HEK293 (cell line): ENCODE data around the gene LDLR.

Source experiments
- CTCF ChIA-PET: fragments of 350-600 bp; formaldehyde crosslinking; extraction: SDS; loops from one replicate; lab custom pipeline; 2021; ENCODE audit warnings: antibody characterized with exemption; lab: Yijun Ruan, JAX
- POLR2A ChIA-PET: fragments of 300-600 bp; formaldehyde crosslinking; extraction: SDS; loops from one replicate; lab custom pipeline; 2020; ENCODE audit warnings: antibody characterized with exemption, inconsistent platforms; lab: Yijun Ruan, JAX
- H3K27ac ChIP-seq: fragments of 200-500 bp; sonication (Bioruptor generic); 2 replicates; pipeline ENCODE4 v1.5.1; 2014; ENCODE audit warnings: low read depth, low read length, control low read depth, inconsistent platforms; ENCODE audit errors: extremely low read depth
- H3K36me3 ChIP-seq, 2 experiments: fragments of 200-500 bp in 1 of 2; sonication (Bioruptor generic) in 1 of 2; 1 replicate in 1 of 2; 2 replicates in 1 of 2; pipeline ENCODE4 v1.5.1; 2014 to 2017; ENCODE audit warnings: inconsistent platforms in 2 of 2, low read length in 2 of 2; ENCODE audit not compliant: control insufficient read depth in 2 of 2, insufficient read depth in 1 of 2
- H3K4me1 ChIP-seq: fragments of 200-500 bp; sonication (Bioruptor generic); 2 replicates; pipeline ENCODE4 v1.5.1; 2014; ENCODE audit warnings: mild to moderate bottlenecking, low read length, inconsistent platforms; ENCODE audit not compliant: control insufficient read depth, insufficient read depth
- H3K4me3 ChIP-seq: 2 replicates; pipeline ENCODE4 v1.5.1; 2011; ENCODE audit warnings: low read depth, mild to moderate bottlenecking, control low read depth, low read length, moderate library complexity
- H3K9me3 ChIP-seq: fragments of 200-500 bp; sonication (Bioruptor generic); 2 replicates; pipeline ENCODE4 v1.5.1; 2014; ENCODE audit warnings: low read depth, low read length, inconsistent platforms; ENCODE audit not compliant: control insufficient read depth, insufficient read depth
- GLIS2 ChIP-seq: fragments of 450-650 bp; formaldehyde crosslinking; IDR thresholded peaks from 2 replicates; pipeline ENCODE4 v1.5.1; 2016; ENCODE audit warnings: missing biosample characterization, missing genetic modification characterization
- KLF16 ChIP-seq: fragments of 450-650 bp; formaldehyde crosslinking; IDR thresholded peaks from 2 replicates; pipeline ENCODE4 v1.5.1; 2017; ENCODE audit warnings: missing biosample characterization, missing genetic modification characterization
- PATZ1 ChIP-seq: fragments of 450-650 bp; formaldehyde crosslinking; IDR thresholded peaks from 2 replicates; pipeline ENCODE4 v1.5.1; 2016; ENCODE audit warnings: missing biosample characterization, missing genetic modification characterization
- PRDM10 ChIP-seq: fragments of 450-650 bp; formaldehyde crosslinking; IDR thresholded peaks from 2 replicates; pipeline ENCODE4 v1.5.1; 2016; ENCODE audit warnings: missing biosample characterization, missing genetic modification characterization
- SP3 ChIP-seq: fragments of 450-650 bp; formaldehyde crosslinking; IDR thresholded peaks from 2 replicates; pipeline ENCODE4 v1.5.1; 2016; ENCODE audit warnings: missing biosample characterization, missing genetic modification characterization
- ZBTB17 ChIP-seq: fragments of 450-650 bp; formaldehyde crosslinking; IDR thresholded peaks from 2 replicates; pipeline ENCODE4 v1.5.1; 2016; ENCODE audit warnings: missing biosample characterization, missing genetic modification characterization
- ZBTB21 ChIP-seq: fragments of 450-650 bp; formaldehyde crosslinking; IDR thresholded peaks from 2 replicates; pipeline ENCODE4 v1.5.1; 2017; ENCODE audit warnings: missing biosample characterization, missing genetic modification characterization
- ZBTB44 ChIP-seq: fragments of 450-650 bp; IDR thresholded peaks from 2 replicates; pipeline ENCODE4 v1.5.1; 2018; ENCODE audit warnings: missing biosample characterization, mild to moderate bottlenecking, missing genetic modification characterization
- ZIC2 ChIP-seq: fragments of 450-650 bp; formaldehyde crosslinking; IDR thresholded peaks from 2 replicates; pipeline ENCODE4 v1.5.1; 2016; ENCODE audit warnings: missing biosample characterization, missing genetic modification characterization
- ZNF10 ChIP-seq: fragments of 450-650 bp; formaldehyde crosslinking; IDR thresholded peaks from 2 replicates; pipeline ENCODE4 v1.5.1; 2017; ENCODE audit warnings: missing biosample characterization, missing genetic modification characterization
- ZNF121 ChIP-seq: fragments of 450-650 bp; formaldehyde crosslinking; IDR thresholded peaks from 2 replicates; pipeline ENCODE4 v1.5.1; 2016; ENCODE audit warnings: missing biosample characterization, missing genetic modification characterization
- ZNF221 ChIP-seq: fragments of 450-650 bp; formaldehyde crosslinking; IDR thresholded peaks from 2 replicates; pipeline ENCODE4 v1.5.1; 2017; ENCODE audit warnings: missing biosample characterization, missing genetic modification characterization, borderline replicate concordance
- ZNF335 ChIP-seq: fragments of 450-650 bp; formaldehyde crosslinking; conservative IDR thresholded peaks from 2 replicates; pipeline ENCODE4 v1.5.1; 2016; ENCODE audit warnings: missing biosample characterization, missing genetic modification characterization
- ZNF366 ChIP-seq: fragments of 450-650 bp; formaldehyde crosslinking; conservative IDR thresholded peaks from 2 replicates; pipeline ENCODE4 v1.5.1; 2016; ENCODE audit warnings: missing biosample characterization, missing genetic modification characterization
- ZNF423 ChIP-seq: fragments of 450-650 bp; formaldehyde crosslinking; IDR thresholded peaks from 2 replicates; pipeline ENCODE4 v1.5.1; 2016; ENCODE audit warnings: missing biosample characterization, missing genetic modification characterization
- ZNF501 ChIP-seq: fragments of 450-650 bp; formaldehyde crosslinking; IDR thresholded peaks from 2 replicates; pipeline ENCODE4 v1.5.1; 2016; ENCODE audit warnings: missing biosample characterization, missing genetic modification characterization
- ZNF518A ChIP-seq: fragments of 450-650 bp; formaldehyde crosslinking; conservative IDR thresholded peaks from 2 replicates; pipeline ENCODE4 v1.5.1; 2016; ENCODE audit warnings: low read depth, missing biosample characterization, missing genetic modification characterization
- ZNF530 ChIP-seq: fragments of 450-650 bp; formaldehyde crosslinking; IDR thresholded peaks from 2 replicates; pipeline ENCODE4 v1.5.1; 2016; ENCODE audit warnings: low read depth, missing biosample characterization, missing genetic modification characterization
- ZNF560 ChIP-seq: fragments of 450-650 bp; formaldehyde crosslinking; IDR thresholded peaks from 2 replicates; pipeline ENCODE4 v1.5.1; 2017; ENCODE audit warnings: missing biosample characterization, missing genetic modification characterization, borderline replicate concordance
- ZNF600 ChIP-seq: fragments of 450-650 bp; formaldehyde crosslinking; IDR thresholded peaks from 2 replicates; pipeline ENCODE4 v1.5.1; 2016; ENCODE audit warnings: missing biosample characterization, missing genetic modification characterization
- ZNF629 ChIP-seq: fragments of 450-650 bp; formaldehyde crosslinking; IDR thresholded peaks from 2 replicates; pipeline ENCODE4 v1.5.1; 2017; ENCODE audit warnings: missing biosample characterization, missing genetic modification characterization
- ZNF692 ChIP-seq: fragments of 450-650 bp; formaldehyde crosslinking; IDR thresholded peaks from 2 replicates; pipeline ENCODE4 v1.5.1; 2016; ENCODE audit warnings: missing biosample characterization, missing genetic modification characterization
- ZXDB ChIP-seq: fragments of 450-650 bp; formaldehyde crosslinking; IDR thresholded peaks from 2 replicates; pipeline ENCODE4 v1.5.1; 2016; ENCODE audit warnings: missing biosample characterization, missing genetic modification characterization

Gene LDLR

GRCh38 chr19:11089254-11090013 is at the start of gene LDLR:
TSS of gene LDLR (plus strand) at chr19:11089463. CDS start at chr19:11089549, 86 bp downstream.
- ChIA-PET CTCF (interaction anchor here (0.7 to 2.6 kb wide), 4 partner anchors 25 to 57 kb away, joined by 3 to 13 read pairs (median 4); no protein-coding TSS in a partner anchor), POLR2A (interaction anchor here (0.5 to 1.5 kb wide), 4 partner anchors 9 to 408 kb away, joined by 3 to 5 read pairs (median 4); partner anchors contain the start of gene SWSAP1)
- Histone ChIP-seq H3K27ac (peak within 1 kb of the TSS; percentile 90), H3K4me1 (peaks cover 10% of the 10 kb centered on the region; the same call in 1 of the 2 replicates), H3K9me3 (no peaks in the 10 kb centered on the region), H3K36me3 (no peaks in the 10 kb centered on the region; a peak in 1 of 3 replicates), H3K4me3 (peak within 1 kb of the TSS; percentile 48)
- TF ChIP-seq ZNF10 (tag by site-specific recombination) (peak; percentile 51), ZNF423 (tag by site-specific recombination) (peak; percentile 43; the same call in 1 of the 2 replicates), ZBTB21 (tag by site-specific recombination) (peak; percentile 84), GLIS2 (peak; percentile 68), ZNF501 (tag by site-specific recombination) (peak; percentile 60), ZXDB (peak; percentile 13; the same call in 1 of the 2 replicates), ZNF335 (tag by site-specific recombination) (peak; percentile 74), ZNF600 (tag by site-specific recombination) (peak; percentile 78; the same call in 1 of the 2 replicates), SP3 (tag by site-specific recombination) (peak; percentile 58), KLF16 (no peak), ZNF560 (tag by site-specific recombination) (no peak), ZNF692 (tag by site-specific recombination) (peak; percentile 85), ZNF530 (tag by site-specific recombination) (no peak), PATZ1 (tag by site-specific recombination) (peak; percentile 65; the same call in 1 of the 2 replicates), ZNF518A (0 out of 2 replicates have a peak, but pooled peaks have one; percentile 10), ZIC2 (tag by site-specific recombination) (peak; percentile 94), ZBTB44 (tag by site-specific recombination) (peak; percentile 27; the same call in 1 of the 2 replicates), ZBTB17 (tag by site-specific recombination) (peak; percentile 69), ZNF629 (tag by site-specific recombination) (peak; percentile 96; the same call in 1 of the 2 replicates), ZNF121 (peak; percentile 57; the same call in 1 of the 2 replicates), ZNF366 (tag by site-specific recombination) (peak; percentile 60), ZNF221 (tag by site-specific recombination) (no peak), PRDM10 (tag by site-specific recombination) (peak; percentile 75)
